Mesenteric fat pad (tissue), 1 donor: ENCODE measurements around the gene DELE1. TPM values are rescaled to one million over a fixed set of nuclear protein-coding genes. Genes with fewer than 3 reads are reported as not detected.

Experiments used
- DNase-seq: peaks from one replicate; pipeline ENCODE4 v3.0.0-alpha.2; 2020; ENCODE audit warnings: low spot score
- total RNA-seq: library from RNA; stranded (reverse); fragmentation: NEBNext Ultra II Directional; extraction: Animal tissue kit (Norgen Biotek cat#: 25700); gene quantifications from one replicate; pipeline ENCODE4 v1.2.1, GENCODE V29; 2021
- donor health status: DM: yes; HTN: yes; CAD: no.

DELE1 gene
- total RNA-seq, 1 donor from 2014 or later: 74.0 TPM

DNA sequence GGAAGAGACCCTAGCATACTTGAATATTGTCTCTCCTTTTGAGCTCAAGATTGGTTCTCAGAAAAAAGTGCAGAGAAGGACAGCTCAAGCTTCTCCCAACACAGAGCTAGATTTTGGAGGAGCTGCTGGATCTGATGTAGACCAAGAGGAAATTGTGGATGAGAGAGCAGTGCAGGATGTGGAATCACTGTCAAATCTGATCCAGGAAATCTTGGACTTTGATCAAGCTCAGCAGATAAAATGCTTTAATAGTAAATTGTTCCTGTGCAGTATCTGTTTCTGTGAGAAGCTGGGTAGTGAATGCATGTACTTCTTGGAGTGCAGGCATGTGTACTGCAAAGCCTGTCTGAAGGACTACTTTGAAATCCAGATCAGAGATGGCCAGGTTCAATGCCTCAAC is 54.7 kb downstream of the DELE1 start:
- DNase-seq: no peak

- DNase-seq: no peak
Observed at GRCh38 chr5:141982626-141983025, 59.0 kb downstream of the DELE1 start.

DNA sequence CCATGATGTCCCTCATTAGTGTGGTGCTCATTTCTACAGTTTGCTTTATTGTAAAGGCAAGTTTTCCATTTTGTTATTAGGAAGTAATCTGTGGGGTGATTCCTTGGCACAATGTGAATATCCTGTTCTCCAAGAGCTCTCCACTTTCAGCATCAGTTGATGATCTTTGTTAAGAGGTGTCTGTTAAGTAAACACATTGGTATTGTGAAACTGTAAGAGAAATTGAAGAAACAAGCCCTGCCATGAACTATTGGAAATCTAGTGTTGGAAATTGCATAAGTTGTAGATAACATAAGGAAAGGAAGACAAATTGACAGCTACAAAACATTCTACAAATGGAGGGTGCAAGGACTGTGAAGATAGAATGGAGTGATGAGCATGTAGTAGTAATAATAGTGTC is 62.4 kb downstream of the DELE1 start:
- DNase-seq: no peak

DNA sequence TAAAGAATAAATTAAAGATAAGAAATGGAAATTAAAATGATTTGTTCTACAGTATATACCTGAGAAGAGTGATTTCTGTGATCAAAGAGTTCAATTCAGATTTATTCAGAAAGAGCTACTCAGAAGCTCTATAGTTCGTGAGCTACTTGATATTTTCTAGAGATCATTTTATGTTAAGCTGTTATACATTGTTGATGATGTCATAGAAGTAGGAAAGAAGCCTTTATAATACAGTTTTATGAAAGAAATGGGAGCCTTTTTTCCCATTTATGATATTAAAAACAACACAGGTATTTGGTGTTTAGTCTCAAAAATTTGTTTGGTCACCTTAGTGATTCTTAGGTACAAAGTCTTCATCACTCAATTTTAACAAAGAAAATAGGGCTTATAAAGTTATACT is 66.0 kb downstream of the DELE1 start:
- no peak for DNase-seq

Other genes starting within 250 kb of the DELE1 start
- gene ARAP3, start 241.6 kb upstream of the DELE1 start, total RNA-seq: 24.2 TPM
- 43.8 TPM for gene PCDH1, start 45.5 kb upstream of the DELE1 start, total RNA-seq
- gene PCDH12, start 34.3 kb downstream of the DELE1 start, total RNA-seq: 6.4 TPM
- gene RNF14, start 45.2 kb downstream of the DELE1 start, total RNA-seq: 79.4 TPM
- gene GNPDA1, start 89.2 kb downstream of the DELE1 start, total RNA-seq: 36.2 TPM
- 56.5 TPM for gene NDFIP1, start 184.9 kb downstream of the DELE1 start, total RNA-seq